Kidney (tissue), 11 donors: Measurements from ENCODE around the gene AVL9. TPM values are rescaled to one million over a fixed set of nuclear protein-coding genes. Genes with fewer than 3 reads are reported as not detected.
"Not testable (repeated sequence)": the region's sequence is repeated elsewhere in the genome, so short reads cannot be mapped to it uniquely, and the experiment has no call there.

Experiments used
- DNase-seq, 5 donors: peaks; one replicate each; pipeline ENCODE4 v3.0.0-alpha.2; 2013 to 2020
- FAIRE-seq: peaks from 2 replicates; lab custom pipeline; 2012; peaks lifted over from hg19 to GRCh38; lab: Jason Lieb, UNC
- H3K27ac ChIP-seq, 2 donors: one replicate each; pipeline ENCODE4 v1.7.0; 2013; ENCODE audit warnings: low read depth in 2 of 2, low read length in 2 of 2, inconsistent platforms in 1 of 2
- H3K27me3 ChIP-seq: one replicate; pipeline ENCODE4 v1.7.1; 2013; ENCODE audit warnings: low read length, inconsistent platforms; ENCODE audit not compliant: control insufficient read depth, insufficient read depth
- H3K36me3 ChIP-seq, 3 donors: one replicate each; pipeline versions ENCODE4 v1.7.0 to v1.7.1; 2013; ENCODE audit warnings: low read length in 3 of 3, control low read depth in 1 of 3, inconsistent platforms in 1 of 3; ENCODE audit not compliant: insufficient read depth in 3 of 3, control insufficient read depth in 2 of 3
- H3K4me1 ChIP-seq, 3 donors: one replicate each; pipeline versions ENCODE4 v1.7.0 to v1.7.1; 2013; ENCODE audit warnings: low read length in 3 of 3, inconsistent platforms in 1 of 3, low read depth in 1 of 3; ENCODE audit not compliant: control insufficient read depth in 2 of 3, insufficient read depth in 2 of 3
- H3K4me3 ChIP-seq, 3 donors: one replicate each; pipeline versions ENCODE4 v1.7.0 to v1.8.1; 2013; ENCODE audit warnings: low read length in 3 of 3, control low read depth in 1 of 3, inconsistent platforms in 1 of 3
- H3K9ac ChIP-seq, 3 donors: one replicate each; pipeline versions ENCODE4 v1.7.0 to v1.7.1; 2013; ENCODE audit warnings: low read length in 3 of 3, control low read depth in 1 of 3, inconsistent platforms in 1 of 3
- H3K9me3 ChIP-seq, 3 donors: one replicate each; pipeline versions ENCODE4 v1.7.0 to v1.7.1; 2013; ENCODE audit warnings: low read length in 3 of 3, control low read depth in 1 of 3, inconsistent platforms in 1 of 3; ENCODE audit not compliant: control insufficient read depth in 2 of 3, insufficient read depth in 1 of 3
- intact Hi-C: fragments of 100-400 bp; cut with DNase I; formaldehyde crosslinking; loops from one replicate; pipeline ENCODE4 v1.11.1; 2022
- polyA plus RNA-seq: library from polyadenylated mRNA; stranded (reverse); fragments of 350-450 nt; fragmentation: Illumina TruSeq; extraction: RNeasy Lipid Tissue Mini Kit (QIAGEN cat#74804); gene quantifications from one replicate; pipeline ENCODE4 v1.2.3, GENCODE V29; 2014; ENCODE audit warnings: low read depth, low replicate concordance; ENCODE audit not compliant: insufficient read depth
- total RNA-seq: library from RNA; stranded (reverse); fragmentation: NEBNext Ultra II Directional; extraction: Animal tissue kit (Norgen Biotek cat#: 25700); gene quantifications from one replicate; pipeline ENCODE4 v1.2.1, GENCODE V29; 2021
- donor health status: control.
- donor health status: control.
- donor health status: DM: yes; HTN: yes; CAD: no.
- donor health status: Normal renal cell carcinoma (clear cell type).

AVL9 gene
- total and polyA plus RNA-seq, 2 donors from 2014 or later = 7.9 to 39.9 TPM

- H3K4me3 ChIP-seq, intact Hi-C loops, H3K9ac ChIP-seq, H3K27ac ChIP-seq, H3K4me1 ChIP-seq, H3K27me3 ChIP-seq, H3K36me3 ChIP-seq, H3K9me3 ChIP-seq, FAIRE-seq, DNase-seq: not testable (repeated sequence)
These were observed 141.6 kb downstream of the AVL9 start for GRCh38 chr7:32636725-32637462.

DNA sequence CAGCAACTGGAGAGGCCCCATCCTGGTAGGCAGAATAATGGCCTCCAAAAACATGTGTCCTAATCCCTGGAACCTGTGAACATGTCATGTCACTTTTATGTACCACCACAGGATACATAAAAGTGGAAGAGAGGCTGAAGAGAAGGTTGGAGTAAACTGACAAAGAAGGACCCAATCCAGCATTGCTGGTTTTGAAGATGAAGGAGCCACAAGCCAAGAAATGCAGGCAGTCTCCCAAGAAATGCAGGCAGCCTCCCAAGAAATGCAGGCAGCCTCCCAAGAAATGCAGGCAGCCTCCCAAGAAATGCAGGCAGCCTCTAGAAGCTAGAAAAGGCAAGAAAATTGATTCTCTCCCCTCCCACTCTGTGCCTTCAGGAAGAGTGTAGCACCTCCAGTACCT is 142.3 kb downstream of the AVL9 start:
- FAIRE-seq, DNase-seq, intact Hi-C loops, H3K9ac ChIP-seq, H3K27ac ChIP-seq, H3K4me1 ChIP-seq, H3K4me3 ChIP-seq, H3K36me3 ChIP-seq, H3K9me3 ChIP-seq, H3K27me3 ChIP-seq: not testable (repeated sequence)

Other genes with a start within 250 kb of the AVL9 start
- gene LSM5, start 5.1 kb upstream of the AVL9 start, total RNA-seq = 35.6 TPM
- 69.4 TPM for gene LSM5, start 5.1 kb upstream of the AVL9 start, polyA plus RNA-seq